ENCODE results near the gene IGHMBP2.

Gene IGHMBP2

DNA sequence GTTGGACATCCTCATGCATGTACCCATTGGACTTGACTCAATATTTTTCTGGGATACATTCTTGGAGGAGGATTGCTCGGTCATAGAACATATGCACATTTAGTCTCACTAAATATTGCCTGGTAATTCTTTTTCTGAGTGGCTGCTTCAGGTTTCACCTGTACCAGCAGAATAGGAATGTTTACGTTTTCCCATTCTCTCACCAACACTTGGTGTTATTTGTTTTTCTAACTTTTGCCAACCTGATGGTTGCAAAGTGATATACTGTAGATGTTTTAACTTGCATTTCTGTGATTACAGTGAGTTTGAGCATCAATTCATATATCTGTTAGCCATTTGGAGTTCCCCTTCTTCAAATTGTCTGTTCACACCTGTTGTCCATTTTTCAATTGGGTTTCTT is 78.4 kb downstream of the IGHMBP2 start:
- DNase-seq (ENCODE audit: low spot score) = no peak

DNA sequence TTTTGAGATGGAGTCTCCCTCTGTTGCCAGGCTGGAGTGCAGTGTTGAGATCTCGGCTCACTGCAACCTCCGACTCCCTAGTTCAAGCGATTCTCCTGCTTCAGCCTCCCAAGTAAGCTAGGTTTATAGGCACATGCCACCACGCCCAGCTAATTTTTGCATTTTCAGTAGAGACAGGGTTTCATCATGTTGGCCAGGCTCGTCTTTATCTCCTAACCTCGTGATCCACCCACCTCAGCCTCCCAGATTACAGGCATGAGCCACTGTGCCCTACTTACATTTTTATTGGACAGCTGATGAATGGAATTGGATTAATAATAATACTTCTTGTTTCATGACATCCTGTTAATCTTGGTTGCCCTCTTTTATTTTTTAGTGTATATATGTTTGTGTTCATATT is 80.1 kb downstream of the IGHMBP2 start:
- no peak for DNase-seq (ENCODE audit: low spot score)

DNA sequence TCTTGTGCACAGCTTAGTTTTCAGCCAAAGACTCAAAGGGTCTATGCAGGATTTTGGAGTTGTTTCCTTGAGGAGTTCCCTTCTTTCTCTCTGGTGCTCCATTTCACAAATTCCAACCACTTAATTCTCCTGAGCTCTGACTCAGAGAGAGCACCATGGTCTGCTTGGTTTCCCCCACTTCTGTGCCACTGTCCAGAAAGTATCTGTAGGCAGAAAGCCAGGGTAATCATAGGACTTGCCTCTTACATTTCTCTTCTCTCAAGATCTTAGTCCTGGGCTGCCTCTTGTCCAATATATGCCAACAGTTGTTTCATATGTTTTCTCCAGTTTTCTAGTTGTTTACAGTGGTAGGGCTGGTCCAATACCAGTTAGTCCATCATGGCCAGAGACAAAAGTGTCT is 83.5 kb downstream of the IGHMBP2 start:
- DNase-seq (ENCODE audit: low spot score) = no peak

DNA sequence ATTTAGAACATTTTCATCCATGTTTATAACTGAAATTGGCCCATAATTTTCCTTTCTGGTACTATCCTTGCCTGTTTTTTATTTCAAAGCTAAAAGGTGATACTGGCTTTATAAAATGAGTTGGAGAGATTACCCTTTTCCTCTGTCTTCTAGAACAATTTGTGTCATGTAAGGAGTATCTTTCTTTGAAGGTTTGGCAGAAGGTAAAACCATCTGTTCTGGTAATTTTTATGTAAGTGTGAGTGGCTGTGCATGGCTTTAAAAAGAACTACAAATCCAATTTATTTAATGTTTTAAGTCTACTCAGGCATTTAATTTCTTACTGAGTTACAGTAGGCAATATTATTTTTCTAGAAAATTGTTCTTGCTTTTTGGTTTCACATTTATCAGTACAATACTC is 84.8 kb downstream of the IGHMBP2 start:
- no peak for DNase-seq (ENCODE audit: low spot score)

All from putamen (tissue), 1 donor.